Liver (tissue), 9 donors: ENCODE measurements around the gene CPLANE2. TPM values are rescaled to one million over a fixed set of nuclear protein-coding genes. Genes with fewer than 3 reads are reported as not detected.

Experiments
- DNase-seq: peaks from one replicate; pipeline ENCODE4 v3.0.0-alpha.2; 2017; ENCODE audit warnings: low spot score
- H3K27ac ChIP-seq, 2 donors: one replicate each; pipeline ENCODE4 v1.7.0; 2013; ENCODE audit warnings: inconsistent platforms in 2 of 2, low read length in 2 of 2, control low read depth in 1 of 2, low read depth in 1 of 2, mild to moderate bottlenecking in 1 of 2
- H3K27me3 ChIP-seq, 4 donors: one replicate each; pipeline versions ENCODE4 v1.6.1 to v1.7.0; 2013; ENCODE audit warnings: low read length in 3 of 4, inconsistent platforms in 1 of 4, mild to moderate bottlenecking in 1 of 4, moderate library complexity in 1 of 4; ENCODE audit not compliant: control insufficient read depth in 4 of 4, insufficient read depth in 4 of 4
- H3K36me3 ChIP-seq, 4 donors: one replicate each; pipeline versions ENCODE4 v1.6.1 to v1.7.0; 2013; ENCODE audit warnings: low read length in 3 of 4, mild to moderate bottlenecking in 3 of 4, low read depth in 1 of 4, moderate library complexity in 1 of 4; ENCODE audit not compliant: control insufficient read depth in 4 of 4, insufficient read depth in 3 of 4
- H3K4me1 ChIP-seq, 4 donors: one replicate each; pipeline versions ENCODE4 v1.6.1 to v1.7.0; 2013; ENCODE audit warnings: low read length in 3 of 4, mild to moderate bottlenecking in 3 of 4, moderate library complexity in 1 of 4; ENCODE audit not compliant: control insufficient read depth in 4 of 4, insufficient read depth in 4 of 4
- H3K4me3 ChIP-seq, 3 donors: one replicate each; pipeline versions ENCODE4 v1.6.1 to v1.7.0; 2013; ENCODE audit warnings: low read length in 3 of 3, control low read depth in 1 of 3, low read depth in 1 of 3, mild to moderate bottlenecking in 1 of 3
- H3K9ac ChIP-seq, 2 donors: one replicate each; pipeline ENCODE4 v1.7.0; 2013; ENCODE audit warnings: low read length in 2 of 2, mild to moderate bottlenecking in 2 of 2, moderate library complexity in 2 of 2, control low read depth in 1 of 2, low read depth in 1 of 2
- H3K9me3 ChIP-seq, 4 donors: one replicate each; pipeline versions ENCODE4 v1.6.1 to v1.7.0; 2013; ENCODE audit warnings: low read length in 3 of 4; ENCODE audit not compliant: control insufficient read depth in 4 of 4
- CTCF ChIP-seq: fragments of 150-350 bp; IDR thresholded peaks from 2 replicates; pipeline ENCODE4 v1.5.1; 2017; ENCODE audit warnings: improper control_type of control experiment, low read depth, low read length; ENCODE audit not compliant: missing input control
- EGR1 ChIP-seq, 2 donors: IDR thresholded peaks; 2 replicates each; pipeline ENCODE4 v1.6.1; 2016 to 2018; ENCODE audit warnings: antibody characterized with exemption in 2 of 2, low read depth in 2 of 2
- HNF4A ChIP-seq, 2 donors: conservative IDR thresholded peaks; 2 replicates each; pipeline ENCODE4 v1.6.1; 2016; ENCODE audit warnings: antibody characterized with exemption in 2 of 2, mild to moderate bottlenecking in 2 of 2
- MAX ChIP-seq: IDR thresholded peaks from 2 replicates; pipeline ENCODE4 v1.6.1; 2016; ENCODE audit warnings: antibody characterized with exemption
- NR2F2 ChIP-seq: IDR thresholded peaks from 2 replicates; pipeline ENCODE4 v1.6.1; 2016; ENCODE audit warnings: antibody characterized with exemption
- RAD21 ChIP-seq, 2 donors: IDR thresholded peaks; 2 replicates each; pipeline ENCODE4 v1.6.1; 2016; ENCODE audit warnings: antibody characterized with exemption in 2 of 2, mild to moderate bottlenecking in 2 of 2
- SP1 ChIP-seq: IDR thresholded peaks from 2 replicates; pipeline ENCODE4 v1.6.1; 2018; ENCODE audit warnings: antibody characterized with exemption, mild to moderate bottlenecking
- YY1 ChIP-seq: IDR thresholded peaks from 2 replicates; pipeline ENCODE4 v1.6.1; 2016; ENCODE audit warnings: antibody characterized with exemption, mild to moderate bottlenecking
- ZBTB33 ChIP-seq: IDR thresholded peaks from 2 replicates; pipeline ENCODE4 v1.6.1; 2016; ENCODE audit warnings: antibody characterized with exemption
- WGBS: extraction: QIAGEN DNeasy Blood & Tissue Kit; methylation state at CpG from one replicate; pipeline ENCODE4 v1.1.7; 2013; 5-methylcytosine and 5-hydroxymethylcytosine counted together
- polyA plus RNA-seq, 2 donors: library from polyadenylated mRNA; stranded (reverse) in 1 of 2; unstranded in 1 of 2; fragments of 200-250 nt in 1 of 2; fragments of >200 nt in 1 of 2; fragmentation: Nextera tagmentation in 1 of 2; extraction: Ambion mirVana in 1 of 2; gene quantifications; one replicate each; pipeline versions ENCODE4 v1.2.1 to v1.2.3, GENCODE V29; 2013 to 2015
- total RNA-seq, 2 donors: library from RNA; depleted of rRNA; stranded (reverse); fragments of >200 nt; gene quantifications; one replicate each; pipeline ENCODE4 v1.2.3, GENCODE V29; 2014
- TF ChIP-seq, protein P1 (sequence below): IDR thresholded peaks from 2 replicates; pipeline ENCODE4 v1.6.1; 2016; ENCODE audit warnings: antibody characterized with exemption
- donor health status: healthy.
- donor health status: healthy.
- donor health status: healthy.
- donor health status: healthy.
- donor health status: healthy.

The CPLANE2 gene
- total and polyA plus RNA-seq, 4 donors: 0.96 to 2.7 (median 2.5) TPM

DNA sequence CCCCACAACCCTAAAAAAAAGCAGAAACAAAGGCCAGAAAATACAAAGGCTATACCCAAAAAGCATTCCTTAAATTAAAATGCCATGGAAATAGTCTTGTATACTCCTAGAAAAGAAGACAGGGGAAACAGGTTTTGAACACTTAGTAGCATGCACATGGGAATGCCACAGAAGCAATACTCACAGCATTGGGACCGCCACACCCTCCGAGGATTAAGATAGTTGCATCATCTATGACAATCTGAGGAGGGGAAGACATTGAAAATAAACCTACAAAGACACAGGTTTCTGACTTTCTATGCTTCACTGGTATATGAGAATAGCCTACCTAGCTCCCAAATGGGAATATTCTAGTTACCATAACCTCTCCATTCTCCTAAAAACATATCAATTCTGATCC lies 15.9 kb upstream of the CPLANE2 start:
- peaks cover 2 to 15% (median 14%) of the 10 kb centered on the region in 4 donors for H3K36me3 ChIP-seq
- peaks cover 5 to 43% (median 40%) of the 10 kb centered on the region in 4 donors for H3K4me1 ChIP-seq
- TF ChIP-seq MAX (no peak), EGR1 (IDR thresholded peaks at IDR 0.05; ENCODE audit: low read depth in 2 of 2) (no peak), HNF4A (conservative IDR thresholded peaks at IDR 0.05) (no peak)
- TF ChIP-seq, protein P1, sequence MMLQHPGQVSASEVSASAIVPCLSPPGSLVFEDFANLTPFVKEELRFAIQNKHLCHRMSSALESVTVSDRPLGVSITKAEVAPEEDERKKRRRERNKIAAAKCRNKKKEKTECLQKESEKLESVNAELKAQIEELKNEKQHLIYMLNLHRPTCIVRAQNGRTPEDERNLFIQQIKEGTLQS: no peak
- H3K9me3 ChIP-seq: no peaks in the 10 kb centered on the region
- 94% methylated on average over 2 of the region's 2 CpGs for WGBS
- no peaks in the 10 kb centered on the region for H3K27me3 ChIP-seq
- DNase-seq: no peak
- H3K4me3 ChIP-seq: no peak overlapping the region
- H3K27ac ChIP-seq: no peak overlapping the region
- H3K9ac ChIP-seq: no peak overlapping the region

DNA sequence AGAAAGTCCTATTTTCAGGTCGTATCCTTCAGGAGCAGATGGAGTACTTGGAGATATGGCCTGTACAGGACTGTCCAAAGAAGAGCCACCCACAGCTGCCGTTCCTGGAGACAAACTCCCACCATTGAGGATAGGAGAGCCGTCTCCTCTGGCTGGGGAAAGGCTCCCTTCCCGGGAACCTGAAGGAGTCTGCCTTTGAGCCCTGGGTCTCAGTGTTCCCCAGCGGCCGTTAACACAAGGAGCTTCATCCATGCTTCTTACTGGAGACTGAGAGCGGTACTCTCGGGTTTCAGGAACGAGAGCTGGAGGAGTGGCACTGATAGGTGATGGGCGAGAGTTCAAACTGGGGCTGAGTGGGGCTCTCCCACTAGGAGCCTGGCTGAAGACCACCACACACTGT lies 14.4 kb upstream of the CPLANE2 start:
- peaks cover 2 to 15% (median 14%) of the 10 kb centered on the region in 4 donors for H3K36me3 ChIP-seq
- DNase-seq: no peak
- WGBS: 93% methylated on average over 10 of the region's 10 CpGs
- H3K9me3 ChIP-seq: no peaks in the 10 kb centered on the region
- H3K27ac ChIP-seq: no peak overlapping the region
- peaks cover 5 to 48% (median 43%) of the 10 kb centered on the region in 4 donors for H3K4me1 ChIP-seq
- no peak overlapping the region for H3K9ac ChIP-seq
- TF ChIP-seq SP1: no peak
- TF ChIP-seq ZBTB33: no peak
- no peak for TF ChIP-seq RAD21 (IDR thresholded peaks at IDR 0.05)
- no peak for TF ChIP-seq YY1
- no peak overlapping the region for H3K4me3 ChIP-seq
- H3K27me3 ChIP-seq: no peaks in the 10 kb centered on the region

DNA sequence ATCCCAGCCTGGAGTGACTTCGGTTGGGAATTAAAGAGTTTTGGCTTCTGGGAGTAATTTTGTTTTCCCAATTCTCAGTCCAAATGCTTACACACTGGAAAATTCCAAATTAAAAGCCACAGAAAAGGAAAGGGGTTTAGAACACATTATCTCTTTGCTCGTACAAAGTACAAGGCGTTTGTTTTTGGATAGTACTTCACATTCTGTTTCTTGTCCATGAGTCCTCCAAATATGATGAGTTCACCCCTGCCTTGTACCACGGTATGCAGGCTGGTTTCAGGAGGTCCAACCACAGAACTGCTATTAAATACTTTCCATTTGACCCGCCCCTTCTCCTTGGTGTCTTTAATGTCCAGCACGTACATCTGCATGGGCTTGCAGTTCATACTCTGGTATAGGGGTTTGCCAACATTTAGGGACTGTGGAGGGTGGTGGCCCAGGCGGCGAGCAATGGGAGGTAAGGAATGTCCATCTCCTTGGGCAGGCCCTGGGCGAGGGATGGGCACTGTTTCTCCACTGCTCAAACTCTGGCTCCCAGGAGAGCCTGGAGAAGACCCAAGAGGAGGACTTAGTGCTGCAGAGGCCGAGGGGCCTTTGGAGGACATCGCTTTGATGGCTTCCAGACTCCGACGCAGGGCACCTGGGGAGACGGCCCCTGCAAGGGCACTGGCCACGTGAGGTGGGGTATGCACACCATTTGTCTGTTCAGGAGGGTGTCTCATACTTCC lies 13.7 kb upstream of the CPLANE2 start:
- H3K36me3 ChIP-seq: peaks cover 2 to 15% (median 11%) of the 10 kb centered on the region in 4 donors
- H3K27me3 ChIP-seq: no peaks in the 10 kb centered on the region
- no peak overlapping the region for H3K9ac ChIP-seq
- no peaks in the 10 kb centered on the region for H3K9me3 ChIP-seq
- no peak overlapping the region for H3K4me3 ChIP-seq
- H3K27ac ChIP-seq: no peak overlapping the region
- no peak for DNase-seq
- WGBS: 79% methylated on average over 15 of the region's 15 CpGs
- peak; percentile 27 for TF ChIP-seq NR2F2
- peak; percentile 72 for TF ChIP-seq SP1
- peak in 1 of 2 donors; percentile 15 for TF ChIP-seq RAD21 (IDR thresholded peaks at IDR 0.05)
- TF ChIP-seq HNF4A (conservative IDR thresholded peaks at IDR 0.05): peak; percentile 11 to 60
- TF ChIP-seq CTCF: no peak
- H3K4me1 ChIP-seq: peaks cover 5 to 48% (median 43%) of the 10 kb centered on the region in 4 donors
